ENCODE results near the gene LRP1B. TPM values are rescaled to one million over a fixed set of nuclear protein-coding genes. Genes with fewer than 3 reads are reported as not detected.

LRP1B gene
- total and polyA plus RNA-seq, 2 of the 8 experiments (the other 6 are each of a cell fraction or from before 2014, with no cell fraction given) = 0.03 TPM; not detected in 1

- no peak for TF ChIP-seq SP2 (IDR thresholded peaks at IDR 0.05; ENCODE audit: low read length)
- no peak for TF ChIP-seq ZNF274 (IDR thresholded peaks at IDR 0.05; ENCODE audit: borderline replicate concordance, extremely low read depth, low read length)
- TF ChIP-seq CHD2 (IDR thresholded peaks at IDR 0.05; ENCODE audit: low read length) = no peak
- no peak for TF ChIP-seq TAF7 (optimal IDR thresholded peaks at IDR 0.05; ENCODE audit: borderline replicate concordance, low read depth, low read length)
- no peak for TF ChIP-seq CTBP2 (IDR thresholded peaks at IDR 0.05; ENCODE audit: borderline replicate concordance, insufficient read depth, insufficient read length, low read length)
- TF ChIP-seq RBBP5 (IDR thresholded peaks at IDR 0.05; ENCODE audit: borderline replicate concordance, low read depth, low read length) = no peak
- no peak for TF ChIP-seq CHD1 (IDR thresholded peaks at IDR 0.05; ENCODE audit: low read depth, low read length)
These were observed 1534.4 kb downstream of the LRP1B start (continued) for GRCh38 chr2:140596447-140596846.

Data from H1 (cell line).